ENCODE data around the gene RERG.
A peak's percentile ranks its signal among the peaks of the same experiment; 100 is the strongest.
"Not testable (repeated sequence)": the region's sequence is repeated elsewhere in the genome, so short reads cannot be mapped to it uniquely, and the experiment has no call there.

RERG gene

GRCh38 chr12:15230137-15230536, 8.9 kb upstream of the RERG start:
- Histone ChIP-seq H3K79me2 (ENCODE audit: insufficient read depth, low read depth) (no peaks in the 10 kb centered on the region), H3K4me3 (IDR thresholded peaks at IDR 0.05; ENCODE audit: insufficient read depth, low read depth, low read length) (no peak overlapping the region), H3K27ac (no peak overlapping the region), H3K9ac (no peak overlapping the region), H3K36me3 (ENCODE audit: insufficient read depth) (no peaks in the 10 kb centered on the region), H4K20me1 (ENCODE audit: insufficient read depth) (no peaks in the 10 kb centered on the region), H3K4me2 (no peak overlapping the region), H3K27me3 (ENCODE audit: insufficient read depth, low read depth) (no peaks in the 10 kb centered on the region), H2AFZ (ENCODE audit: low read depth) (no peak overlapping the region), H3K4me1 (ENCODE audit: low read depth, poor library complexity, severe bottlenecking) (peaks cover 6% of the 10 kb centered on the region)
- TF ChIP-seq CTCF (conservative IDR thresholded peaks at IDR 0.05; ENCODE audit: low read depth, low read length) = no peak

GRCh38 chr12:15227004-15227679, 5.9 kb upstream of the RERG start:
- H3K27me3 ChIP-seq (ENCODE audit: insufficient read depth, low read depth) = no peaks in the 10 kb centered on the region
- peak; percentile 40; the same call in 1 of the 2 replicates for TF ChIP-seq CTCF (conservative IDR thresholded peaks at IDR 0.05; ENCODE audit: low read depth, low read length)
- H3K36me3 ChIP-seq (ENCODE audit: insufficient read depth) = no peaks in the 10 kb centered on the region
- no peak overlapping the region for H3K4me3 ChIP-seq (IDR thresholded peaks at IDR 0.05; ENCODE audit: insufficient read depth, low read depth, low read length)
- no peaks in the 10 kb centered on the region for H3K79me2 ChIP-seq (ENCODE audit: insufficient read depth, low read depth)
- peaks cover 6% of the 10 kb centered on the region for H3K4me1 ChIP-seq (ENCODE audit: low read depth, poor library complexity, severe bottlenecking)
- no peak overlapping the region for H3K9ac ChIP-seq
- no peaks in the 10 kb centered on the region for H4K20me1 ChIP-seq (ENCODE audit: insufficient read depth)
- no peak overlapping the region for H2AFZ ChIP-seq (ENCODE audit: low read depth)
- H3K4me2 ChIP-seq = no peak overlapping the region
- H3K27ac ChIP-seq = no peak overlapping the region

DNA sequence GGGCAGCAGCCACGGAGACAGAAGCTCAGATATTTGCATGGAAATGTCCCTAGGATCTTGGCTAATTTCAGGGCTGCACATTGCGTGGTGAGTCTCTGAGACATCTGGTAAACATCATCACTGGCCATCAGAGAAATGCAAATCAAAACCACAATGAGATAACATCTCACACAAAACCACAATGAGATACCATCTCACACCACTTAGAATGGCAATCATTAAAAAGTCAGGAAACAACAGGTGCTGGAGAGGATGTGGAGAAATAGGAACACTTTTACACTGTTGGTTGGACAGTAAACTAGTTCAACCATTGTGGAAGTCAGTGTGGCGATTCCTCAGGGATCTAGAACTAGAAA, 4.6 kb upstream of the RERG start:
- H3K9ac ChIP-seq; H3K4me3 ChIP-seq (IDR thresholded peaks at IDR 0.05; ENCODE audit: insufficient read depth, low read depth, low read length); H3K4me2 ChIP-seq; H2AFZ ChIP-seq (ENCODE audit: low read depth); H4K20me1 ChIP-seq (ENCODE audit: insufficient read depth); H3K27ac ChIP-seq; H3K27me3 ChIP-seq (ENCODE audit: insufficient read depth, low read depth); H3K79me2 ChIP-seq (ENCODE audit: insufficient read depth, low read depth); H3K36me3 ChIP-seq (ENCODE audit: insufficient read depth); H3K4me1 ChIP-seq (ENCODE audit: low read depth, poor library complexity, severe bottlenecking): not testable (repeated sequence)

GRCh38 chr12:15225136-15225862, 4.1 kb upstream of the RERG start:
- H4K20me1 ChIP-seq (ENCODE audit: insufficient read depth) = no peaks in the 10 kb centered on the region
- no peak overlapping the region for H3K4me2 ChIP-seq
- no peak overlapping the region for H3K4me3 ChIP-seq (IDR thresholded peaks at IDR 0.05; ENCODE audit: insufficient read depth, low read depth, low read length)
- no peaks in the 10 kb centered on the region for H3K27me3 ChIP-seq (ENCODE audit: insufficient read depth, low read depth)
- H2AFZ ChIP-seq (ENCODE audit: low read depth) = no peak overlapping the region
- no peaks in the 10 kb centered on the region for H3K79me2 ChIP-seq (ENCODE audit: insufficient read depth, low read depth)
- no peaks in the 10 kb centered on the region for H3K36me3 ChIP-seq (ENCODE audit: insufficient read depth)
- H3K27ac ChIP-seq = no peak overlapping the region
- no peak for TF ChIP-seq CTCF (conservative IDR thresholded peaks at IDR 0.05; ENCODE audit: low read depth, low read length)
- peaks cover 6% of the 10 kb centered on the region for H3K4me1 ChIP-seq (ENCODE audit: low read depth, poor library complexity, severe bottlenecking)
- H3K9ac ChIP-seq = no peak overlapping the region

DNA sequence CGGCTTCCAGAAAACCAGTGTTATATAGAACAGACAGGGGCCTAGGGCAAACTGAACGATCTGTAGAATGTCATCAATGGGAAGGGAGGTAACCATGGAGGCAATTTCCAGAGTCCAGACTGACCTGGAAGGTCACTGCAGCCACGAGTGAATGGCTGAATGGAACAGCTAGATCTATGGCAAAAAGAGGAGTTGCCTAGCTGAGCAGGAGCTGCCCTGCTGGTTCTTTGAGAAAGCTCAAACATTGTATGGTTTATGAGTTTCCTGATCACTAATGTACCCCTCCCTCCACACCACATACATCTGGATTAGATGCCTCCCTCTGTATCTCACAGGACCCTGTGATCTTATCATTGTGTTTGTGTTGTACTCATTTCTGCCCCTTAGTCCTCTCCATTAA, 1.0 kb upstream of the RERG start:
- Histone ChIP-seq H3K4me1 (ENCODE audit: low read depth, poor library complexity, severe bottlenecking) (peaks cover 6% of the 10 kb centered on the region), H3K4me2 (no peak overlapping the region)
- no peak for TF ChIP-seq CTCF (conservative IDR thresholded peaks at IDR 0.05; ENCODE audit: low read depth, low read length)

More for the DNA sequence above, 1.0 kb upstream of the RERG start:
- Histone ChIP-seq H3K27me3 (ENCODE audit: insufficient read depth, low read depth) (no peaks in the 10 kb centered on the region), H4K20me1 (ENCODE audit: insufficient read depth) (no peaks in the 10 kb centered on the region), H2AFZ (ENCODE audit: low read depth) (no peak overlapping the region), H3K79me2 (ENCODE audit: insufficient read depth, low read depth) (no peaks in the 10 kb centered on the region), H3K27ac (no peak overlapping the region), H3K4me3 (IDR thresholded peaks at IDR 0.05; ENCODE audit: insufficient read depth, low read depth, low read length) (no peak overlapping the region), H3K36me3 (ENCODE audit: insufficient read depth) (no peaks in the 10 kb centered on the region), H3K9ac (no peak overlapping the region)

Data from KMS-11 (cell line).